GM21528 (cell line): Measurements from ENCODE around the gene PLCG1.

ENCODE experiments used
- ATAC-seq: cut with Tn5 transposase; IDR thresholded peaks from one replicate; pipeline ENCODE4 v1.9.1; 2021; ENCODE audit warnings: mild to moderate bottlenecking, moderate library complexity; ENCODE audit not compliant: unreplicated experiment, low FRiP score

PLCG1 gene

GRCh38 chr20:41141153-41141815, 3.9 kb downstream of the PLCG1 start:
- no peak for ATAC-seq

GRCh38 chr20:41142245-41142644, 4.9 kb downstream of the PLCG1 start:
- ATAC-seq: no peak

- ATAC-seq: no peak
Measured at GRCh38 chr20:41142919-41143318, 5.6 kb downstream of the PLCG1 start.

GRCh38 chr20:41143354-41143753, 6.0 kb downstream of the PLCG1 start:
- ATAC-seq: no peak

GRCh38 chr20:41145317-41145716, 8.0 kb downstream of the PLCG1 start:
- ATAC-seq: no peak

- no peak for ATAC-seq
Measured at GRCh38 chr20:41145821-41146620, 8.7 kb downstream of the PLCG1 start.

- ATAC-seq: no peak
Measured at GRCh38 chr20:41147767-41148191, 10.4 kb downstream of the PLCG1 start.

- no peak for ATAC-seq
Measured at GRCh38 chr20:41148942-41149341, 11.6 kb downstream of the PLCG1 start.

GRCh38 chr20:41150664-41151063, 13.3 kb downstream of the PLCG1 start:
- ATAC-seq: no peak

- no peak for ATAC-seq
Measured at GRCh38 chr20:41151134-41151869, 14.0 kb downstream of the PLCG1 start.

- ATAC-seq: no peak
Measured at GRCh38 chr20:41152108-41152757, 14.9 kb downstream of the PLCG1 start.

GRCh38 chr20:41154436-41155176, 17.3 kb downstream of the PLCG1 start:
- ATAC-seq: no peak

- no peak for ATAC-seq
Measured at GRCh38 chr20:41155261-41155660, 17.9 kb downstream of the PLCG1 start.

GRCh38 chr20:41158082-41158625, 20.8 kb downstream of the PLCG1 start:
- ATAC-seq: no peak

GRCh38 chr20:41159547-41159946, 22.2 kb downstream of the PLCG1 start:
- no peak for ATAC-seq

- ATAC-seq: no peak
Measured at GRCh38 chr20:41160686-41161085, 23.3 kb downstream of the PLCG1 start.

GRCh38 chr20:41161886-41162285, 24.5 kb downstream of the PLCG1 start:
- ATAC-seq: no peak

GRCh38 chr20:41162396-41162795, 25.1 kb downstream of the PLCG1 start:
- ATAC-seq: no peak

- ATAC-seq: no peak
Measured at GRCh38 chr20:41163821-41164220, 26.5 kb downstream of the PLCG1 start.
